GM12878 (cell line): ENCODE measurements around the gene MSL3B.
A peak's percentile ranks its signal among the peaks of the same experiment; 100 is the strongest.

Experiments used
- ATAC-seq: fragments of 200-7000 bp; cut with Tn5 transposase; 3 replicates; pipeline ENCODE4 v1.9.1; 2020; ENCODE audit warnings: mild to moderate bottlenecking, moderate library complexity
- BruUV-seq: library from RNA; stranded (reverse); fragments of 400-500 nt; replicated peaks from 2 replicates; lab custom pipeline; 2021; lab: Mats Ljungman, UMichigan
- CTCF ChIA-PET: fragments of 300-600 bp; sonication (Branson Sonifier 250); formaldehyde crosslinking; extraction: SDS; loops from one replicate; lab custom pipeline; 2021; ENCODE audit warnings: inconsistent platforms; lab: Yijun Ruan, JAX
- POLR2A ChIA-PET: fragments of 350-600 bp; formaldehyde crosslinking; extraction: SDS; loops from one replicate; lab custom pipeline; 2021; ENCODE audit warnings: inconsistent platforms; lab: Charles Lee
- RAD21 ChIA-PET: fragments of 300-600 bp; sonication (Branson Sonifier 250); formaldehyde crosslinking; loops from one replicate; lab custom pipeline; 2023; ENCODE audit warnings: antibody characterized with exemption; ENCODE audit not compliant: unreplicated experiment; lab: Charles Lee
- SMC1A ChIA-PET: fragments of 300-600 bp; sonication (Branson Sonifier 250); formaldehyde crosslinking; loops from one replicate; lab custom pipeline; 2023; ENCODE audit not compliant: unreplicated experiment, uncharacterized antibody; lab: Charles Lee
- DNase-seq: peaks from one replicate; pipeline ENCODE4 v3.0.0-alpha.2; 2011; ENCODE audit warnings: low read depth, low spot score
- FAIRE-seq: peaks from 3 replicates; lab custom pipeline; 2011; peaks lifted over from hg19 to GRCh38; lab: Jason Lieb, UNC
- H2AFZ ChIP-seq: 2 replicates; pipeline ENCODE4 v1.6.0; 2011; ENCODE audit warnings: low read depth, low read length, control low read depth; ENCODE audit not compliant: control insufficient read depth
- H3K27ac ChIP-seq: 2 replicates; pipeline ENCODE4 v1.5.1; 2011; ENCODE audit warnings: control low read depth; ENCODE audit not compliant: control insufficient read depth, insufficient read depth
- H3K27me3 ChIP-seq, 2 experiments: replicated peaks in 1 of 2; 2 replicates each; pipeline versions ENCODE4 v1.6.0 to v1.6.1; 2011; ENCODE audit warnings: low read length in 1 of 2; ENCODE audit not compliant: control insufficient read depth in 2 of 2, insufficient read depth in 2 of 2
- H3K36me3 ChIP-seq, 2 experiments: 2 replicates each; pipeline ENCODE4 v1.5.1; 2011; ENCODE audit warnings: low read length in 1 of 2; ENCODE audit not compliant: control insufficient read depth in 2 of 2, insufficient read depth in 2 of 2
- H3K4me1 ChIP-seq: 2 replicates; pipeline ENCODE4 v1.6.1; 2011; ENCODE audit warnings: mild to moderate bottlenecking, low read length, moderate library complexity, mixed read lengths; ENCODE audit not compliant: control insufficient read depth, insufficient read depth
- H3K4me2 ChIP-seq: 2 replicates; pipeline ENCODE4 v1.6.0; 2011; ENCODE audit warnings: control low read depth; ENCODE audit not compliant: control insufficient read depth, insufficient read depth
- H3K4me3 ChIP-seq: fragments of 200-600 bp; sonication (generic); 2 replicates; pipeline ENCODE4 v1.5.1; 2016
- H3K79me2 ChIP-seq: 2 replicates; pipeline ENCODE4 v1.6.0; 2011; ENCODE audit warnings: low read length; ENCODE audit not compliant: control insufficient read depth, insufficient read depth
- H3K9ac ChIP-seq: 2 replicates; pipeline ENCODE4 v1.8.0; 2011; ENCODE audit warnings: low read length, control low read depth, mixed read lengths; ENCODE audit not compliant: control insufficient read depth, insufficient read depth
- H3K9me3 ChIP-seq: replicated peaks from 3 replicates; pipeline ENCODE4 v1.5.1; 2011; ENCODE audit warnings: mild to moderate bottlenecking, low read length; ENCODE audit not compliant: control insufficient read depth, insufficient read depth
- H4K20me1 ChIP-seq: 2 replicates; pipeline ENCODE4 v1.6.0; 2011; ENCODE audit not compliant: control insufficient read depth, insufficient read depth
- CTCF ChIP-seq, 3 experiments: IDR thresholded peaks in 2 of 3; conservative IDR thresholded peaks in 1 of 3; 2 replicates each; pipeline ENCODE4 v1.5.1; 2011; ENCODE audit warnings: low read depth in 3 of 3, low read length in 3 of 3, mild to moderate bottlenecking in 3 of 3, control low read depth in 2 of 3, moderate library complexity in 2 of 3, inconsistent platforms in 1 of 3, mixed read lengths in 1 of 3; ENCODE audit not compliant: control insufficient read depth in 2 of 3, insufficient read depth in 1 of 3; ENCODE audit errors: extremely low read depth in 1 of 3
- E2F8 ChIP-seq: fragments of 450-650 bp; IDR thresholded peaks from 2 replicates; pipeline ENCODE4 v1.6.1; 2018; ENCODE audit warnings: mild to moderate bottlenecking, low read depth, moderate library complexity; ENCODE audit not compliant: partially characterized antibody
- IRF4 ChIP-seq: IDR thresholded peaks from 2 replicates; pipeline ENCODE4 v1.6.1; 2011; ENCODE audit warnings: low read depth, low read length
- MAX ChIP-seq: IDR thresholded peaks from 2 replicates; pipeline ENCODE4 v1.6.1; 2012; ENCODE audit warnings: low read depth, low read length, improper control_type of control experiment
- NKRF ChIP-seq: fragments of 450-650 bp; conservative IDR thresholded peaks from 2 replicates; pipeline ENCODE4 v1.6.1; 2017; ENCODE audit warnings: mild to moderate bottlenecking, moderate library complexity
- NR2C1 ChIP-seq: fragments of 450-650 bp; IDR thresholded peaks from 2 replicates; pipeline ENCODE4 v1.6.1; 2017; ENCODE audit warnings: antibody characterized with exemption, mild to moderate bottlenecking, moderate library complexity
- PML ChIP-seq: IDR thresholded peaks from 2 replicates; pipeline ENCODE4 v1.6.1; 2012; ENCODE audit warnings: low read length, inconsistent platforms
- TARDBP ChIP-seq: IDR thresholded peaks from 2 replicates; pipeline ENCODE4 v1.6.1; 2016; ENCODE audit warnings: borderline replicate concordance
- ZNF592 ChIP-seq: fragments of 450-650 bp; IDR thresholded peaks from 2 replicates; pipeline ENCODE4 v1.6.1; 2017; ENCODE audit warnings: mild to moderate bottlenecking, moderate library complexity
- WGBS: methylation state at CpG from one replicate; pipeline ENCODE4 v1.1.6; 2016; ENCODE audit warnings: low lambda C conversion rate; ENCODE audit not compliant: insufficient replicate concordance, insufficient coverage; ENCODE audit errors: missing lambda C conversion rate; 5-methylcytosine and 5-hydroxymethylcytosine counted together
- in situ Hi-C: fragments of 300-500 bp; cut with MboI; formaldehyde crosslinking; loops from 9 replicates; pipeline ENCODE4 v1.14.3; 2018; ENCODE audit warnings: mixed read lengths
- intact Hi-C: fragments of 100-400 bp; cut with micrococcal nuclease; formaldehyde crosslinking; loops from one replicate; pipeline ENCODE4 v1.14.2; 2022; ENCODE audit not compliant: unreplicated experiment

Gene MSL3B

GRCh38 chr2:233855345-233855744, 12.8 kb downstream of the MSL3B start (continued):
- TF ChIP-seq CTCF (IDR thresholded peaks at IDR 0.05 in 2 of 3, conservative IDR thresholded peaks at IDR 0.05 in 1 of 3; ENCODE audit: control insufficient read depth in 2 of 3, extremely low read depth in 1 of 3, insufficient read depth in 1 of 3, low read depth in 3 of 3, low read length in 3 of 3) (no peak), NR2C1 (no peak)
- TF ChIP-seq, all 136 proteins: peak for 0

- FAIRE-seq, result peak; percentile 96
- TF ChIP-seq TARDBP (no peak), PML (no peak), IRF4 (0 out of 2 replicates have a peak, but pooled peaks have one; percentile 18), MAX (peak; percentile 61), NKRF (peak; percentile 99), E2F8 (peak; percentile 73), ZNF592 (no peak)
Measured at GRCh38 chr2:233854241-233854981, 13.8 kb downstream of the MSL3B start, which contains the start of gene HJURP. TSS of gene HJURP (minus strand) at chr2:233854535. CDS start at chr2:233854500, 35 bp downstream.

More at GRCh38 chr2:233854241-233854981, 13.8 kb downstream of the MSL3B start, which contains the start of gene HJURP:
- Histone ChIP-seq H3K9ac (peak within 1 kb of the TSS; percentile 93), H3K4me1 (peaks cover 7% of the 10 kb centered on the region; the same call in 1 of the 2 replicates), H2AFZ (peak within 1 kb of the TSS; percentile 88), H3K36me3 (peaks cover 5 to 9% of the 10 kb centered on the region in 2 experiments), H3K9me3 (no peaks in the 10 kb centered on the region), H3K4me2 (peak within 1 kb of the TSS; percentile 81), H3K27me3 (no peaks in the 10 kb centered on the region), H3K79me2 (peaks cover 40% of the 10 kb centered on the region), H3K4me3 (peak within 1 kb of the TSS; percentile 88), H4K20me1 (0 out of 2 replicates have a peak, but pooled peaks cover 2% of the 10 kb centered on the region), H3K27ac (peak within 1 kb of the TSS; percentile 92)
- ChIA-PET SMC1A (no interaction called here), RAD21 (no interaction called here), POLR2A (no interaction called here), CTCF (interaction anchor here (0.8 kb wide), 1 partner anchor 17 kb away, joined by 3 read pairs; no protein-coding TSS in a partner anchor)
- WGBS, result 2% methylated on average over 60 of the region's 60 CpGs
- intact Hi-C loops (loop anchor here (5.0 kb wide), 1 partner anchor 792 kb away; the partner anchor contains the start of gene INPP5D), in situ Hi-C loops (no loop called here)
- DNase-seq (peak; percentile 90), ATAC-seq (peak; percentile 98)
- BruUV-seq, result no TSS peak
